Activated CD4-positive, alpha-beta T cell treated with anti-CD3 and anti-CD28 coated beads, Interleukin-2, amount 50 U/mL, for 48 hours (primary cell): ENCODE results near the gene LGMN.
"Not testable (repeated sequence)": the region's sequence is repeated elsewhere in the genome, so short reads cannot be mapped to it uniquely, and the experiment has no call there.

Experiments used
- DNase-seq, 2 experiments: peaks; one replicate each; pipeline ENCODE4 v3.0.0-alpha.2; 2020

The LGMN gene

GRCh38 chr14:92748259-92749016, at the start of gene LGMN:
TSS of gene LGMN (minus strand) at chr14:92748627. CDS start at chr14:92732786, 15,841 bp downstream.
- peak; percentile 80 to 85 for DNase-seq

DNA sequence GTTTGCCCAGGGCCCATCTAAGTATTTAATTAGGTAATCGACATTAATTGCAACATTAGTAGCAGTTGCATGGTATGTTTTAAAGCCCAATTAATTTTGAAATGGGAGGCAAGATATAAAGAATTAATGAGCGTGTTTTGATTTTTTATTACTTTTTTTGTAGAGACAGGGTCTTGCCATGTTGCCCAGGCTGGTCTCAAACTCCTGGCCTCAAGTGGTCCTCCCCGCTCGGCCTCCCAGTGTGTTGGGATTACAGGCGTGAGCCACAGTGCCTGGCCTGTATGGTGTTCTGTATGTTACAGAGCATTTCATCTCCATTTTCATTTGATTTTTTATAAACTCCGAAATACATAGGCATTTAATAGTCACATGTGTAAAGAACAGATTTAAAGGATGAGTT, 46.5 kb upstream of the LGMN start:
- DNase-seq: no peak

DNA sequence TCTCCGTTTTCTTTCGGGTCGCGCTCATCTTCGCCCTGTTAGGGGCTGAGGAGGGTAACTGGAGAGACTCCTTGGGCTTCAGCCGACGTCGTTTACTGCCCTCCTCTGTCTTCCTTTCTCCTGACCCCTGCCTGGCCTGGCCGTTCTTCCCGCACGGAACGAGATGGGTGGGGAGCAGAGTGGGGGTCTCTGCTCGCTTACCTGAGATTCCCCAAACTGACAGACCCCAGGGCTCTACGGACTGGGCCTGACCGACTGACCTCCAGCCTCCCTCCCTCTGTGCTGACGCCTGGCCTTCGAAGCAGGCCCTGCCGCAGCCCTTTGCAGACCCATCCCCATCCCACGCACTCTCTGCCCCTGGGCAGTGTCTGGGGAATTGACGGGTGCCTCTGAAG, 46.1 kb upstream of the LGMN start:
- peak in 1 of 2 experiments; percentile 19 for DNase-seq

- peak; percentile 96 to 97 for DNase-seq
Measured at GRCh38 chr14:92793709-92794546, 45.5 kb upstream of the LGMN start, which contains the start of gene GOLGA5. TSS of gene GOLGA5 (plus strand) at chr14:92794305. CDS start at chr14:92797438, 3,133 bp downstream.

DNA sequence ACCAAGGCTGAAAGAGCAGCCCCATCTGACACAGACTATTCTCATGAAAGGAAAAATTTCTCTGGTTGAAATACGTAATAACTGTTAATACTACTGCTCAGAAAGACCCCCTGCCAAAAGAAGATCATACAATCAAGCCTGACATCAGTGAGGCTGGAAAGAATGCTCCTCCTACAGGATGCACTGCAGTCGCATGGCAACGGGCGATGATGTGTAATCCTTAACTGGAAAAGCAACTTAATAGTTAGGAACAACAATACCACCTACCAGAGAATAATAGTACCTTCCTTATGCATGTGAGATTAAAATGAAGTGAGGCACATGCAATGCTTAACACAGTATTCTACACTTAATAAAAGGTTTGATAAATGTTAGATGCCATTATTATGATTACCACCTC, 44.5 kb upstream of the LGMN start:
- DNase-seq: no peak

GRCh38 chr14:92789457-92790089, 41.1 kb upstream of the LGMN start:
- no peak for DNase-seq

DNA sequence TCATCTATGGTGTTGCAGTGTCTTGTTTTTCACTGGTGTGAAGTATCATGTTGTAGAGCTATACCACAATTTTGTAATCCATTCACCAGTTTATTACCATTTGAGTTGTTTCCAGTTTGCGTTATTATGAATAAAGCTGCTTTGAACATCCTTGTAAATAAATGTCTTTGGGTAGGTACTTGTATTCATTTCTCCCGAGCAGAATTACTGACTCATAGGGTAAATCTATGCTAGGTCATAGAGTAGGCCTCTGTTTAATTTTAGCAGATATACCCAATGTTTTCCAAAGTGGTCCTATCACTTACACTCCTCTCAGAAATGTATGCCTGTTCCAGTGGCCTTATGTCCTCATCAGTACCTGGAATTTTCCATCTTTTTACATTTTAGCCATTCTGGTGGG, 39.1 kb upstream of the LGMN start:
- DNase-seq: no peak

DNA sequence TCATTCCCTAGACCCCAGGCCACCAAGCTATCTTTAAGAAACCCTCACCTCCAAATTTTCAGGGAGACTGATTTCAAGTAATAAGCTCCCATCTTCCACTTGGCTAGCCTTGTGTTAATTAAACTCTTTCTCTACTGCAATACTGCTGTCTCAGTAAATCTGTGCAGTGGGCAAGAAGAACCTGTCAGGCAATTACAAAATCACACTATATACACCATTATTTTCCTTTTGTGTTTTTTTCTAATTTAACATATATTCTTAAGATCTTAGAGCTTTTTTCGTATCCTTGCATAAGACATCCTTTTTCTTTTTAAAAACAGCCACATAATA, 38.0 kb upstream of the LGMN start:
- DNase-seq: no peak

DNA sequence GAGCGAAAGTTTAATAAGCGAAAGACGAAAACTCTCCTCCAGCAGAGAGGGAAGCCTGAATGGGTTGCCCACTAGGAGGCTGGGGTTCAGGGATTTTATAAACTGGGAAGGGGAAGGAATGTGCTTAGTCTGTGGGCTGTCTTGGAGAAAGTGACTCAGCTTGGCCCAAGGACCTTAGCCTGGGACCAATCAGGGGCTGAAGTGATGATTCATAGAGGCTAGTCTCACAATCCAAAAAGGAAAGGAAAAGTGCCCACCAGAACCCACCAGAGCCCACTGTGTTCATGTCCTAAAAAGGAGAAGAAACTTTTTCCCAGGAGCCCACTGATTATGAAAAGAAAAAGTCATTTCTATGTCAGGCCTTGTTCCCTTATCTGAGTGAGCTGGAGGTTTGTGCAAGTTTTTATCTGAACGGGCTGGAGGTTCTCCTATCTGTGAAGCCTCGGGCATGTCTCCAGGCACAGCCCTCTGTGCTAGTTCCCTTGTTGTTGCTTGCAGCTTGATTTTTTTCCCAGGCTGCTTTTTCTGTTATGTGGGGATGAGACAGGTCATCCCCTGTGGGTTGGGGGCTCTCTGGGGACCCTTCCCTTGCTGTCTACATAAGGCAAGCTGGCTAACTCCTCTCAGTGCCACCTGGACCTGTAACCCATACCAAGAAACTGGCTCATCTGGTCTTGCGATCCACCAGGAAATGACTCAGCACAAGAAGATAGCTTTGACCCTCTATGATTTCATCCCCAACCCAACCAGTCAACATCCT, 37.4 kb upstream of the LGMN start:
- DNase-seq: no peak

GRCh38 chr14:92783813-92784431, 35.5 kb upstream of the LGMN start:
- no peak for DNase-seq

DNA sequence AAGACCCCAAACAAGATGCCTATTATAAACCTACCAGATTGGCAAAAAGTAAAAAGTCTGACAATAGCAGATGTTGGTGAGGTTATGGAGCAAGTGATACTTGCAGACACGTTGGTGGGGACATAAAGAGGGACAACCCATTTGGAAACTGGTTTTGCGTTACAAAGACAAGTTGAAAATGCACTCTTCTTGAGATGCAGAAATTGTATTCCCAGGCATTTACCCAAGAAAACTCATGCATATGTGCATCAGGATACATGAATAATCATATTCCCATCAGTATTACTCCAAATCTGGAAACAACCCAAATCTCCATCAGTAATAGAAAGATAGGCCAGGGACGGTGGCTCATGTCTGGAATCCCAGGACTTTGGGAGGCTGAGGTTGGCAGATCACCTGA, 32.9 kb upstream of the LGMN start:
- no peak for DNase-seq

GRCh38 chr14:92780444-92781232, 32.2 kb upstream of the LGMN start:
- no peak for DNase-seq

- not testable (repeated sequence) for DNase-seq
Measured at GRCh38 chr14:92778868-92779565, 30.6 kb upstream of the LGMN start.

- DNase-seq: peak in 1 of 2 experiments; percentile 38
Measured at GRCh38 chr14:92775292-92775691, 26.9 kb upstream of the LGMN start.

GRCh38 chr14:92774572-92774971, 26.1 kb upstream of the LGMN start:
- DNase-seq: no peak

- no peak for DNase-seq
Measured at GRCh38 chr14:92770484-92770883, 22.1 kb upstream of the LGMN start.

DNA sequence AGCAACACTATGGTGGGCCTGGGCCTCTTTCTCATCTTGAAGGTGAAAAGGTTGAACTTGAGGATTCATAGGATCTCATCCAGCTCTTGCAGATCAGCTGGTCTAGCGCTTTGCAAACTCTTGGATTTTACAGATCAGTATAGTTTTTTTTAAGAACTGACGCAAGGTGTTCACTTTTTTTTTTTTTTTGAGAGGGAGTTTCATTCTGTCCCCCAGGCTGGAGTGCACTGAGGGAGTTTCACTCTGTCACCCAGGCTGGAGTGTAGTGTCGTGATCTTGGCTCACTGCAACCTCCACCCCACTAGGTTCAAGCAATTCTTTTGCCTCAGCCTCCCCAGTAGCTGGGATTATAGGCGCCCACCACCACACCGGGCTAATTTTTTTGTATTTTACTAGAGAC, 20.4 kb upstream of the LGMN start:
- no peak for DNase-seq

- DNase-seq: peak in 1 of 2 experiments; percentile 44
Measured at GRCh38 chr14:92768236-92768635, 19.8 kb upstream of the LGMN start.

DNA sequence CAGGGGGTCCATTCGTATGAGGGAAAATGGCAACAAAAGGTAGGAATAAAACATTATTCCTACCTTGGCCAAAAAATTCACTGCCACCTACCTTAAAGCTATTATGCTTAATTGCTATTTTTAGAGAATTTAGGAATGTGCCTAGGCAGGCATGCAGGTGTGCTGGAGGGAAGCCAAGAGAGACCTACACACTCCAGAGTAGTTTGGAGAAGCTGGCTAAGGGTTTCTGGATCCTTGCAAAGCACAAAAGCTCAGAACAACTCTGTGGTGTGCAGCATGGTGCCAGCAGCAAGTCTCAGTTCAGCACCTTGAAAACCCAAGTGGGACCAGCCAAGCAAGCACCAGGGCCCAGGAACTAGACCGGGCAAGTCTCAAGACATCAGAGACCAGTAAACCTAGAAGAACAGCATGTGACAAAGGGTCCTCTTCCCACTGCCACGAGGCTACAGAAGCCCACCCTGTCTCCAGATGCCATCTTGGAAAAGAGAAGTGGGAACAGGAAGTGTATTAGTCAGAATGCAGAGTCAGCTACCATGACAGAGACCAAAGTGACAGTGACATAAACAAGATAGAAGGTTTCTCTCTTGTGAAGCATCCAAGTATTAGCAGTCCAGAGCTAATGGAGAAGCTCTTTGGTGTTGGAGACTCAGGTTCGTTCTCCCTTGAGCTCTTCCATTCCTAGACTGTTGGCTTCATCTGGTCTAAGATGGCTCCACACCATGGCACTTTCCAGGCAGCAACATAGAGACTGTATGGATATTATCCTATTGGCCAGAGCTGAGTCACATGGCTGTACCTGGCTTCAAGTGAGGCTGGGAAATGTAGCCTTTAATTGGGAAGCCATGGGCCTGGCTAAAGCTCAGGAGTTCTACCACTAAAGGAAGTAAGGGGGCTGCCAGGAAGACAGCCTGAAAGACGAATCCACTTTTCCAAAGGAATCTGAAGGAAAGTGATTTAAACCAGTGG, 15.5 kb upstream of the LGMN start:
- DNase-seq: not testable (repeated sequence)

DNA sequence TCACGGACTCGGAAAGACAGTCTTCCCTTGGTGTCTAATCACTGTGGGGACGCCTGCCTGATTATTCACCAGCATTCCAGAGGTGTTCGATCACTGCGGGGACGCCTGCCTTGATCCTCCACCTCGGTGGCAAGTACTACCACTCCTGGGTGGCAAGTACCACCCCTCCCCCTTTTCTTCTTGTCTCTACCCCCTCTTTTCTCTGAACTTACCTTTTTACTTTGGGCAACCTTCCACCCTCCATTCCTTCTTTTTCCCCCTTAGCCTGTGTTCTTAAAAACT, 12.0 kb upstream of the LGMN start:
- DNase-seq: no peak
